Tibial nerve (tissue), 4 donors: ENCODE results near the gene RRAS2. TPM values are rescaled to one million over a fixed set of nuclear protein-coding genes. Genes with fewer than 3 reads are reported as not detected.

Source experiments
- DNase-seq, 2 donors: peaks; one replicate each; pipeline ENCODE4 v3.0.0-alpha.2; 2019; ENCODE audit warnings: low spot score in 2 of 2
- H3K27ac ChIP-seq, 4 donors: fragments of 200-600 bp; sonication (generic) in 3 of 4; one replicate each; pipeline ENCODE4 v1.5.1; 2017 to 2019; ENCODE audit warnings: mild to moderate bottlenecking in 1 of 4
- H3K27me3 ChIP-seq, 2 donors: fragments of 200-600 bp; sonication (generic) in 1 of 2; one replicate each; pipeline versions ENCODE4 v1.5.1 to v1.6.0; 2017 to 2019
- H3K36me3 ChIP-seq, 3 donors: fragments of 200-600 bp; sonication (generic); one replicate each; pipeline ENCODE4 v1.5.1; 2018 to 2019
- H3K4me1 ChIP-seq, 4 donors: fragments of 200-600 bp; sonication (generic) in 3 of 4; one replicate each; pipeline ENCODE4 v1.5.1; 2017 to 2019
- H3K4me3 ChIP-seq, 4 donors: fragments of 200-600 bp; sonication (generic) in 3 of 4; one replicate each; pipeline ENCODE4 v1.5.1; 2017 to 2019; ENCODE audit warnings: mild to moderate bottlenecking in 1 of 4, moderate library complexity in 1 of 4
- H3K9me3 ChIP-seq, 4 donors: fragments of 200-600 bp; sonication (generic) in 3 of 4; one replicate each; pipeline ENCODE4 v1.5.1; 2017 to 2019
- CTCF ChIP-seq, 5 experiments: fragments of 200-600 bp in 3 of 5; fragments of 450-650 bp in 2 of 5; sonication (generic) in 3 of 5; IDR thresholded peaks; one replicate each; pipeline ENCODE4 v1.5.1; 2016 to 2019; ENCODE audit warnings: antibody characterized with exemption in 5 of 5, mild to moderate bottlenecking in 3 of 5, moderate library complexity in 2 of 5
- EP300 ChIP-seq, 2 donors: sonication (generic); formaldehyde crosslinking; IDR thresholded peaks; one replicate each; pipeline ENCODE4 v1.6.1; 2017; ENCODE audit warnings: antibody characterized with exemption in 2 of 2, mild to moderate bottlenecking in 1 of 2
- POLR2A ChIP-seq, 2 donors: fragments of 450-650 bp; IDR thresholded peaks; one replicate each; pipeline ENCODE4 v1.6.1; 2017; ENCODE audit warnings: antibody characterized with exemption in 2 of 2, mild to moderate bottlenecking in 2 of 2, moderate library complexity in 2 of 2
- WGBS, 2 donors: methylation state at CpG; one replicate each; pipeline ENCODE4 v1.1.5; 2018; 5-methylcytosine and 5-hydroxymethylcytosine counted together
- total RNA-seq, 4 donors: library from RNA; depleted of rRNA; stranded (reverse); fragments of >200 nt; gene quantifications; one replicate each; pipeline ENCODE4 v1.1.0, GENCODE V29; 2016

RRAS2 gene
- total RNA-seq, 4 donors from 2014 or later, result 43.2 to 64.0 (median 46.8) TPM

GRCh38 chr11:14308897-14309387, 50.0 kb downstream of the RRAS2 start:
- H3K9me3 ChIP-seq, result no peaks in the 10 kb centered on the region
- WGBS, 2 donors, result 88% methylated on average over 1 of the region's 1 CpG
- TF ChIP-seq POLR2A (IDR thresholded peaks at IDR 0.05), result no peak
- TF ChIP-seq CTCF (IDR thresholded peaks at IDR 0.05), result peak in 1 of 5 experiments; percentile 4
- no peak for TF ChIP-seq EP300 (IDR thresholded peaks at IDR 0.05)
- DNase-seq, result no peak
- no peaks in the 10 kb centered on the region for H3K27me3 ChIP-seq
- H3K27ac ChIP-seq, result no peak overlapping the region
- no peaks in the 10 kb centered on the region for H3K36me3 ChIP-seq
- H3K4me3 ChIP-seq, result no peak overlapping the region
- H3K4me1 ChIP-seq, result peaks cover 0 to 18% (median 0%) of the 10 kb centered on the region in 4 donors

GRCh38 chr11:14308114-14308896, 50.7 kb downstream of the RRAS2 start:
- no peak for DNase-seq
- H3K27me3 ChIP-seq, result no peaks in the 10 kb centered on the region
- 35 to 39% methylated on average over 5 of the region's 5 CpGs for WGBS, 2 donors
- TF ChIP-seq EP300 (IDR thresholded peaks at IDR 0.05) (no peak), POLR2A (IDR thresholded peaks at IDR 0.05) (no peak), CTCF (IDR thresholded peaks at IDR 0.05) (peak in 3 of 5 experiments; percentile 23 to 43 (median 33))
- no peak overlapping the region for H3K27ac ChIP-seq
- no peaks in the 10 kb centered on the region for H3K36me3 ChIP-seq
- H3K4me3 ChIP-seq, result no peak overlapping the region
- H3K9me3 ChIP-seq, result no peaks in the 10 kb centered on the region
- H3K4me1 ChIP-seq, result peaks cover 0 to 18% (median 0%) of the 10 kb centered on the region in 4 donors

GRCh38 chr11:14306481-14306880, 52.5 kb downstream of the RRAS2 start:
- 100% methylated on average over 1 of the region's 1 CpG for WGBS, 2 donors
- Histone ChIP-seq H3K36me3 (no peaks in the 10 kb centered on the region), H3K27ac (no peak overlapping the region), H3K9me3 (no peaks in the 10 kb centered on the region), H3K4me3 (no peak overlapping the region), H3K27me3 (no peaks in the 10 kb centered on the region), H3K4me1 (peaks cover 0 to 18% (median 0%) of the 10 kb centered on the region in 4 donors)
- no peak for DNase-seq
- TF ChIP-seq EP300 (IDR thresholded peaks at IDR 0.05), result no peak
- no peak for TF ChIP-seq POLR2A (IDR thresholded peaks at IDR 0.05)
- no peak for TF ChIP-seq CTCF (IDR thresholded peaks at IDR 0.05)

- no peaks in the 10 kb centered on the region for H3K36me3 ChIP-seq
- no peaks in the 10 kb centered on the region for H3K9me3 ChIP-seq
- TF ChIP-seq POLR2A (IDR thresholded peaks at IDR 0.05) (no peak), CTCF (IDR thresholded peaks at IDR 0.05) (no peak), EP300 (IDR thresholded peaks at IDR 0.05) (no peak)
- 99 to 100% methylated on average over 7 of the region's 7 CpGs for WGBS, 2 donors
- no peak overlapping the region for H3K27ac ChIP-seq
- H3K27me3 ChIP-seq, result no peaks in the 10 kb centered on the region
- H3K4me3 ChIP-seq, result no peak overlapping the region
- peaks cover 0 to 23% (median 4%) of the 10 kb centered on the region in 4 donors for H3K4me1 ChIP-seq
- DNase-seq, result no peak
These were observed 53.3 kb downstream of the RRAS2 start for GRCh38 chr11:14305649-14306048.

- Histone ChIP-seq H3K36me3 (no peaks in the 10 kb centered on the region), H3K27me3 (no peaks in the 10 kb centered on the region), H3K4me1 (peaks cover 0 to 28% (median 6%) of the 10 kb centered on the region in 4 donors), H3K27ac (no peak overlapping the region), H3K9me3 (no peaks in the 10 kb centered on the region), H3K4me3 (no peak overlapping the region)
- TF ChIP-seq EP300 (IDR thresholded peaks at IDR 0.05) (no peak), POLR2A (IDR thresholded peaks at IDR 0.05) (no peak), CTCF (IDR thresholded peaks at IDR 0.05) (no peak)
- DNase-seq, result no peak
These were observed 54.4 kb downstream of the RRAS2 start for GRCh38 chr11:14304601-14305000.
